Middle frontal gyrus (tissue), 1 donor: ENCODE results near the gene PTRH1.

Experiments used
- DNase-seq: peaks from one replicate; pipeline ENCODE4 v3.0.0-alpha.2; 2015; ENCODE audit warnings: low spot score; ENCODE audit errors: extremely low spot score

PTRH1 gene

GRCh38 chr9:127664324-127664677, 51.2 kb downstream of the PTRH1 start:
- DNase-seq, result no peak
